ENCODE measurements around the gene IL22RA2. TPM values are rescaled to one million over a fixed set of nuclear protein-coding genes. Genes with fewer than 3 reads are reported as not detected.

IL22RA2 gene
- total RNA-seq (2021; fragmentation: NEBNext Ultra II Directional; extraction: Animal tissue kit (Norgen Biotek cat#: 25700)): not detected
- long read RNA-seq: 0 reads

GRCh38 chr6:137173501-137173900, at the start of gene IL22RA2:
IL22RA2 (minus strand) TSS chr6:137173644; CDS start chr6:137161749, 11,895 bp downstream.
- Mint-ChIP-seq H3K4me3 (no peak within 1 kb of the TSS), H3K9me3 (no peaks in the 10 kb centered on the region), H3K4me1 (ENCODE audit: low read depth) (no peaks in the 10 kb centered on the region), H3K36me3 (ENCODE audit: low read depth) (no peaks in the 10 kb centered on the region), H3K27ac (no peak within 1 kb of the TSS), H3K27me3 (ENCODE audit: insufficient read depth) (peaks cover 8% of the 10 kb centered on the region; the same call in 1 of the 2 replicates)
- no peak for TF ChIP-seq CTCF (IDR thresholded peaks at IDR 0.05)
- DNase-seq: no peak

GRCh38 chr6:137222381-137222780, 48.9 kb upstream of the IL22RA2 start:
- H3K4me3 Mint-ChIP-seq: no peak overlapping the region
- DNase-seq: no peak
- peaks cover 3% of the 10 kb centered on the region for H3K27me3 Mint-ChIP-seq (ENCODE audit: insufficient read depth)
- no peak for TF ChIP-seq CTCF (IDR thresholded peaks at IDR 0.05)
- H3K9me3 Mint-ChIP-seq: no peaks in the 10 kb centered on the region
- peaks cover 28% of the 10 kb centered on the region for H3K4me1 Mint-ChIP-seq (ENCODE audit: low read depth)
- H3K27ac Mint-ChIP-seq: no peak overlapping the region
- H3K36me3 Mint-ChIP-seq (ENCODE audit: low read depth): peaks cover 4% of the 10 kb centered on the region

- H3K4me1 Mint-ChIP-seq (ENCODE audit: low read depth): peaks cover 55% of the 10 kb centered on the region
Observed at GRCh38 chr6:137219664-137220252, 46.3 kb upstream of the IL22RA2 start.

GRCh38 chr6:137218917-137219663, 45.6 kb upstream of the IL22RA2 start, which contains the start of gene IFNGR1:
IFNGR1 (minus strand) TSS chr6:137219385; CDS start chr6:137219327, 58 bp downstream.
- peaks cover 58% of the 10 kb centered on the region for H3K4me1 Mint-ChIP-seq (ENCODE audit: low read depth)

More at GRCh38 chr6:137219664-137220252, 46.3 kb upstream of the IL22RA2 start:
- DNase-seq: no peak
- TF ChIP-seq CTCF (IDR thresholded peaks at IDR 0.05): no peak
- Mint-ChIP-seq H3K36me3 (ENCODE audit: low read depth) (peaks cover 4% of the 10 kb centered on the region), H3K9me3 (no peaks in the 10 kb centered on the region), H3K27me3 (ENCODE audit: insufficient read depth) (peaks cover 2% of the 10 kb centered on the region; the same call in 1 of the 2 replicates), H3K27ac (peak overlapping the region; percentile 100), H3K4me3 (peak overlapping the region; percentile 100)

GRCh38 chr6:137218473-137218916, 45.1 kb upstream of the IL22RA2 start:
- Mint-ChIP-seq H3K27me3 (ENCODE audit: insufficient read depth) (peaks cover 2% of the 10 kb centered on the region; the same call in 1 of the 2 replicates), H3K27ac (peak overlapping the region; percentile 100), H3K9me3 (no peaks in the 10 kb centered on the region), H3K4me1 (ENCODE audit: low read depth) (peaks cover 58% of the 10 kb centered on the region), H3K4me3 (peak overlapping the region; percentile 100), H3K36me3 (ENCODE audit: low read depth) (peaks cover 4% of the 10 kb centered on the region)
- TF ChIP-seq CTCF (IDR thresholded peaks at IDR 0.05): no peak
- peak; percentile 89 for DNase-seq

More at GRCh38 chr6:137218917-137219663, 45.6 kb upstream of the IL22RA2 start, which contains the start of gene IFNGR1:
- peaks cover 2% of the 10 kb centered on the region; the same call in 1 of the 2 replicates for H3K27me3 Mint-ChIP-seq (ENCODE audit: insufficient read depth)
- H3K4me3 Mint-ChIP-seq: peak within 1 kb of the TSS; percentile 100
- DNase-seq: peak; percentile 85
- peaks cover 4% of the 10 kb centered on the region for H3K36me3 Mint-ChIP-seq (ENCODE audit: low read depth)
- no peaks in the 10 kb centered on the region for H3K9me3 Mint-ChIP-seq
- H3K27ac Mint-ChIP-seq: peak within 1 kb of the TSS; percentile 100
- TF ChIP-seq CTCF (IDR thresholded peaks at IDR 0.05): no peak
